NOMO-1 treated with dmso at 0.1 percent for 144 hours (cell line): Measurements from ENCODE around the gene SPDEF.

Source experiments
- DNase-seq: peaks from one replicate; lab custom pipeline; 2025; ENCODE audit not compliant: unreplicated experiment; lab: John Stamatoyannopoulos, UW

Gene SPDEF

DNA sequence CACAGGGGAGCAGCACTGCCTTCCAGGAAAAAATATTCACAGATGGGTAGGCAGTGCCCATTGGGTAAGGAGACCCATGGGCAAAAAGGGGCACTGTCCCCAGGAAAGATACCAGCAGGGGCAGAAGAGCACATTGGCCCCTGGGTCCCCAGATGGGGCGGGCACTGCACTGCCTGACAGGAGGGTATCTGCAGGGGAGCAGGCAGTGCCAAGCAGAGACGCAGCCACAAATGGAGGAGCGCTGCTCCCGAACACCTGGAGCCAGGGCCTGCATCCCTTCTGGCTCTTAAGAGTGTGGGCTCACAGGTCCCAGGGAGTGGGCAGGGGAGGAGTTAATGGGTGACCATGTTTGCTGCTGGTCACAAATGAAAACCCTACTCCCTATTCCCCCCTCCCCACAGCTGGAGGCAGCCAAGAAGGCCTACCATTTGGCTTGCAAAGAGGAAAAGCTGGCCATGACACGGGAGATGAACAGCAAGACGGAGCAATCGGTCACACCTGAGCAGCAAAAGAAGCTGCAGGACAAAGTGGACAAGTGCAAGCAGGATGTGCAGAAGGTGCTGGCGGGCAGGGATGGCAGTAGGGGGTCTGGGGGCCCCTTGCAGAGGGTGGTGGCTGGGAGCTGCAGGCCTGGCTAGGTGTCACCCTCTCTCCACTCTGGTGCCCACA, 27.0 kb downstream of the SPDEF start:
- DNase-seq = no peak

DNA sequence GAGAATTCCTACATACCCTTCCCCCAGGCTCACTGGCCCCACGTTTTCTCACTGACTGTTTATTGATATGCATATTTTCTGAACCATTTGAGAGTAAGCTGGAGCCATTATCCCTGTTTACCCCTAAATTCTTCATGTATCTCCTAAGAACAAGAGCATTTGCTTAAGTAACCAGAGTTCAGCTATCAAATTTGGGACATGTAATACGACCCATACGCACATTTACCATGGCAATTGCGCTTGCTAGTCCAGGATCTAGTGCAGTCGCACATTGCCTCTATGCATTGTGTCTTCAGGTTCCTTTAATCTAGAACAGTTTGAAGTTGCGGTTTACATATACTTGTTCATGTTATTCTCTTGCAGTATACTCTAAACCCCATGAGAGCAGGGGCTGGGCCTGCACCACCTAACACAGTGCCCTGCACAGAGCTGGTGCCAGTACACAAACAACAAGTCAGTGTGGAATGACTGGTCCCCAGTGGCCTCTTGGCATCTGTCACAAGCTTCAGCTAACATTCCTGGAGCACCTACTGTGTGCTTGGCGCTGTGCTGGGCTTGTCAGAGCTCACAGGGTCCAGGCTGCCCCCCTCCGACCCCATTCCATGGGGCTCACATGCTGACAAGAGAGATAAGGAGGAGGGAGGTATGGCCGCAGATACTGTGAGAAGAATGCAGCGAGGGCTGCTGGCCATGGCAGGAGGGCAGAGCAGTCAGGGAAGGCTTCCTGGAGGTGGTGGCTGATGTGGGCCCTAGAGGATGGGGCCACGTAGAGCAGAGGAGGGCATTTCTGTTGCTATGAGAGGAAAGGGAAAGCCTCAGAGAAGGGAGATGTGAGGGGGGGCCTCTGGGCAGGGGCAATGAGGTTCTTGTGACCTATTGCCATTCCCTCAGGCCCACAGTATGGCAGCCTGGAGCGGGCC, 28.1 kb downstream of the SPDEF start:
- DNase-seq = no peak

DNA sequence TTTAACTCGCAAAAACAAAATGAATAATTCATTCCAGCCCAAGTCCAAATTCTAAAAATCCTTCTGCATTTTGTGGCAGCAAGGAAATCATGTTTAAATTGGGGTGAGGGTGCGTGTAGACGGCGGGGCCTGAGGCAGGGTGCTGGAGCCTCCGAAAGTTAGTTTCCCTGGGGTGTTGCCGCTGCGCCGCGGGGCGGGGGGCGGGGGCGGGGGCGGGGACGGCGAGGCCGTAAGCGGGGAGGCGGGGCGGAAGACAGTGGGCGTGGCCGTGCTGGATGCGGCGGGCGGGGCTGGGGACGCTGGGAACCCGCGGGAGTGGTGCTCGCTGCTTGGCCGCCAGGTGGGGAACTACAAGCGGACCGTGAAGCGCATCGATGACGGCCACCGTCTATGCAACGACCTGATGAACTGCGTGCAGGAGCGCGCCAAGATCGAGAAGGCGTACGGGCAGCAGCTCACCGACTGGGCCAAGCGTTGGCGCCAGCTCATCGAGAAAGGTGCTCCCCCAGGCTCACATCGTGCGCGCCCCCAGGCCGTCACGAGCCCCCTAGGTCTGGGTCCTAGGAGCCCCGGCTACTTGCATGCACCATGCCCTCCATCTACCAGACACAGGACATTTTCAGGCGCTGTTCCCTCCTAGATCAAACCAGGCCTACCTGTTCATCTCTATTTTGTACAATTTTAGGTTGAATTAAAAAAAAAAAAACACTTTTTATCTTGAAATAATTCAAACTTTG, 29.0 kb downstream of the SPDEF start:
- DNase-seq = peak; percentile 87

DNA sequence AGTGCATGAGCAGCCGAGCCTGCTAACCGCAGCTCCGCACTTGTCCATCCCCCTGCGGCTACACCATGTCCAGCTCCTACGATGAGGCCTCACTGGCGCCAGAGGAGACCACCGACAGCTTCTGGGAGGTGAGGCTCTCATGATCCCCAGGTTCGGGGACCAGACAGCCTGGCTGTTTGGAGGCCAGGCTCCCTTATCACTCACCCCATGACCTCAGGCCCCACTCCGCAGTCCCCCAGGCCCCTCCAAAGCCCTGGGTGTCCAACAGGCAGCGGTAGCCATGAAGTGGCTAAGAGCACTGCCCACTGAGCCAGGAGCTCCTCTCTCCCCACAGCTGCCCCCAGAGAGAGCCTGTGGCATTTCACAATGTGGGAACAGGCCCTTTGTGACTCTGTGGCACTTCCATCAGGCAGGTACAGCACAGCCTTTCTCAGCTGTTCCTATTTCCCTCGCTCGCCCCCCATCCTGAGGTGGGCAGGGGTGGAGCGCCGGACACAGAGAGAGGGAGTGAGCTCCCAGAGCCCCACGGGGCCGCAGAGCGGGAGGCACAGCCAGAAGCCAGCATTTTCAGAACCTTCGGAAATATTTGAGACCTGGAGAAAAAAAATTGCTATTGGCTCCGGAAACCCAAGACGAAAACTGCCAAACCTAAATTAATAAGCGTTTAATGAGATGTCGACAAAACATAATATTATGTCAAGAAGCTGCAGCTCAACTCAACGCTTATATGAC, 29.7 kb downstream of the SPDEF start:
- no peak for DNase-seq

DNA sequence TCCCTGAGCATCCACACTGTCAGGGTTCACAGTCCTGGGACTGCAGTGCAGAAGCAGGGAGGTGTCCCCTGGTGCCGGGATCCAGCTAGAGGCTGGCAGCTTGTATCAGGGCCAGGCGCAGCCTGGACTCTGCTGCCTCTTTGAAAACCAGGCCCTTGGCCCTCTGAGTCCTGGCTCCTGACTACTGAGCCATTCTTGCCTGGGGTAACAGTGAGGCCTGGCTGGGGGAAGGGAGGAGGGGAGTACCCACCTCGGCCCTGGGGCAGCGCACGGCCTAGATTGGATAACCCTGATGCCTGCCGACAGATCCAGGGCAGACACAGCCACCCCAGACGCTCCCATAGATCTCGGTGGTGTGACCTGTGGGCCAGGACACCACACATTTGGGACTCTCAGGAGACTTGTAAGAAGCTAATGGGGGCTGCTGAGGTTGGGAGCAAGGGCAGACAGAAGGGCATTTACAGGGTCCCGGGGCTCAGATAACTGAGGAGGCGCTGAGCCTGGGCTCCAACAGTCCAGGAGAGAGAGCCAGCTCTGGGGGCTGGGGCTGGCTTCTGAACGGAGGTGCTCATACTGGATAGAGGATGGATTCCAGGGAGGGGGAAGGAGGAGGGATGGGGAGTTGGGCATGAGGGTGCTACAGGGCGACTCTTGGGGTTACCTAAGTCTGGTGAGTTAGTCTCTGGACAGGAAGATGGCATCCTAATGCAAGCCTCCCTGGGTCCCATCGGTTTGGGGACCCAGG, 30.5 kb downstream of the SPDEF start:
- no peak for DNase-seq

DNA sequence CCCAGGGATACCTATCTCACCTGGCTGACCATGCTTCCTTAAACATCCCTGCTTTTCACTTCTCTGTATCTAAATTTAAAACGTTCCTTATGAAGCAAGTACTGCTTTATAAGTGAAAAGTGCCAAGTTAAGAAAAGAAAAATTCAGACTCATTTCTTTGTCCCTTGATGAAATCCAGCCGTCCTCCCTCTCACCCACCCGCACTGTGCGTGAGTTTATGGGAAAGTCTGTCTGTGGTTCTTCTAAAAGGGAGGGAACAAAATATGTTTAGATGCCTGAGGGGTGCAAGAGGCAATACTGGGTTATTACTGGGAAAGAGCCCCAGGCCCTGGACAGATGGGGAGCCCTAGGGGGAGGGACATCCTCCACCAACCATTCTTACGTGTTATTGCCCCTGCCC, 31.2 kb downstream of the SPDEF start:
- no peak for DNase-seq

DNA sequence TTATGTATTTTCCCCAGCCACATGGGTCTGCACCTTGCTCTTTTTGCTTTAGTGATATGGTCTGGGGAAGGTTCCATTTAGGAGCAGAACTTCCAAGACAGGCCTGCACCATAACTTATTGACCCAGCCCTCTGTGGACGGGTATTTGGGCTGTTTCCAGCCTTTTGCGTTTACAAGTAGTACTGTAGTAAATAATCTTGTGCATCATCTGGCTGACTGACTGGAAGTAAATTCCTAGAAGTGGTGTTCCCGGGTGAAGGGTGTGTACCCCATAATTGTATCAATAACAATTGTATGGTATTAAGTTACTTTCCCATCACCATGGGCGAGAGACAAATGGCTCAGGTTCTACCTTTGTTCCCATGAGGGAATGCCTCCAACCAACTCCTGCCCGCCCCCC, 31.6 kb downstream of the SPDEF start:
- DNase-seq = no peak

DNA sequence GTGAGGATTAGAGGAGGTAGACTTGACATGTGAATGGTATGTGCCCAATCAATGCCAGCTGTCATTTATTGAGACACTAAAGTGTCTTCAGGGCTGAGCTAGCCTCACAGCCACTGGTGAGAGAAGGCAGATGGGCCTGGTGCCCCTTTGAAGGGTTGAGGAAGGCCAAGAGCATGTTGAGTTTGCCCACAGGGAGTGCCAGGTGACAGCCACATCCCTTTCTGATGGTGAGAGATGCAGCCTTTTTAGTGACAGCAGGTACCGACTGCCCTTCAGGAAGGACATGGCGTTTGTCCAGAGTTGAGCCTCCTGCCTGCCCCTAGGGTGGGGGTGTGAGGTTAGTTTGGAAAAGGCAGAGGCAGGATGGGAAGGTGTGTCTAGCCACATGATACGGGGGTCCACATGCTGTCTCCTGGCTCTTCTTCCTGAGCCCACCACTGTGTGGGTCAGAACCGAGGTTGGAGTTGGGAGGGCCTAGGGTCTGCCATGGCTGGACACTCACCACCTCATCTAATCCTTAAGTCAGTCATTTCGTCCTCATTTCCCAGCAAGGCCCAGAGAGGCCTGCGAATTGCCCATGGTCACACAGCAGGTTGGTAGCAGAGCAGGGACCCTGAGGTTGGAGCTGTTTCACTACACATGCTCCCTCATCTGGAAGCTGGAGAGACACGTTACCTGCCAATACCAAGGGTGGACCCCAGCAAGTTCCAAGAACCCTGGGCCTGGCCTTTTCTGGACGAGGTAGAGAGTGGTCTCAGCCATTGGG, 32.5 kb downstream of the SPDEF start:
- no peak for DNase-seq

DNA sequence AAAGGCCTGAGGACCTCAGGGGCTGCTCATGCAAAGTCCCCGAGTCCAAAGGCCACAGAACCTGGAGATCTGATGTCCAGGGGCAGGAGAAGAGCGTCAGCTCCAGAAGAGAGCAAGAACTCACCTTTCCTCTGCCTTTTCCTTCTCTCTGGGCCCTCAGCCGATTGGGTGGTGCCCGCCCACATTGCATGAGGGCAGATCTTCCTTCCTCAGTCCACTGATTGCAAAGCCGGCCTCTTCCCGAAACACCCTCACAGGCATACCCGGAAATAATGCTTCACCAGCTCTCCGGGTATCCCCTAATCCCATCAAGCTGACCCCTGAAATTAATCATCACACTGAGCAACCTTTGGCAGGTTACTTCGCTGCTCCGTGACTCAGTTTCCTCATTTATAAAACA, 33.4 kb downstream of the SPDEF start:
- no peak for DNase-seq

DNA sequence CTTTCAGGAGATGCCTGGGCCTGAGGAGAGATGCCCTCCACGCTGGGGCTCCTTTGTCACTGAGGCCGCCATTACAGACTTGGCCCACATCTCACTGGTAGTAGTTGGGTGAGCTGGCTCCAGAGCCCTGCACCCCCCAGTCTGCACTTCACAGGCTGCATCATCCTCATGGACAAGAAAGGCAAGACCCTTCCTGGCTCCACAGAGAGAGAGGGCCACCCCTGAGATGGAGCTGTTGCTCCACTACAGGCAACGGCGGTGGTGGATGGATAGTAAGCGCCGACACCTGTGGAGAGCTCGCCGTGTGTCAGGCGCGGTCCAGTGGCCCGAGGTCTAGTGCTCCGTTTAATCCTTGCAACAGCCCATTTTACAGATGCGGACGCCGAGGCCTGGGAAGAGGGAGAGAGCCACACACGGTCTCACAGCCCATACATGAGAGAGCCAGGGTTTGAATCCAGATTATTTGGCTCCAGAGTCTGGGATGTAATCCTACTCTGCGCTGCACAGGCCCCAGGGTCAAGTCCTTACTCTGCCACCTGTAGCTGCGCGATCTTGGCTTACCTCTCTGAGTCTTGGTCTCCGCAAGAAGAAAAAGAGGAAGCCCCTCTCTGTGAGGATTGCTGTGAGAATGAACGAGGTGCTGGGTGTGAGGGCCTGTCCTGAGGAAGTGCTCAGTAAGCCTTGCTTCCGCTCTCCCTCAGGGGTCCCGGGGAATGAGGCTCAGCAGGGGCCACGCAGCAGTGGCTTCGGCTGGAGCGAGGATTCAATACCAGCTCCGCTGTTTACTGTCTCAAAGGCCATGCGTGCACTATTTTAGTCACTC, 34.5 kb downstream of the SPDEF start:
- peak; percentile 33 for DNase-seq

DNA sequence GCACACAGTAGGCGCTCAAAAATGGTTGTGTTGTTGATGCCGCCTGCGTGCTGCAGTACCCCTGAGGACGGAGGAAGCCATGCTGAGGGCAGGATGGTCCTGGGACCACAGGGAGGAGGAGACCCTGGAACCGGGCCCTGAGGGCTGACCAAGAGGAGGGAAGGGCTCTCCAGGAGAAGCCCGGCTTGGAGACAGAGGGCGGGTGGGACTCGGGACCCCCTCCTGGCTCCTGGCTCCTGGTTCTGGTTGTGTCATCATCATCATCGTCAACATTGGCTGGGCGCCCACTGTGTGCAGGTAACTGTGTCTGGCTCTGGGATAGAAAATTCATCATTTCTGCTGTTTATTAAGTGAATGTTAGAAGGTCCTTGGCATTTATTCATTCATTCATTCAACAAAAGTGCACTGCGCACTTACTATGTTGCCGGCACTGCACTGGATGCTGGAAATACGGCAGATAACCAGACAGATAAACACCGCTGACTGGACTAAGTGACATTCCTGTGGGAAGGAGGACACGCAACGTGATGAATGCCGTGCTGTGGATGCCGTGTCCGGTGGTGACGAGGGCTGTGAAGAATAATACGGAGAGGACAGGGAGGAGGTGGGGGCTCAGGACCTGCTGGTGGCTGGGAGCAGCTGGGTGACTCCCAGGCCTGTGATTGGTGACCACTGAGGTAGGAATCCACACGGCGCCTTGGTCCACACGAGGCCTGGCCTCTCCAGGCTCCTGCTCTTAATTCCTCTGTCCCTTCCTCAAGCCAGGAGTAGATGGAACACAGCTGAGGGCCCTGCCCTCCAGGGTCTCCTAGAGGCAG, 35.3 kb downstream of the SPDEF start:
- DNase-seq = no peak

DNA sequence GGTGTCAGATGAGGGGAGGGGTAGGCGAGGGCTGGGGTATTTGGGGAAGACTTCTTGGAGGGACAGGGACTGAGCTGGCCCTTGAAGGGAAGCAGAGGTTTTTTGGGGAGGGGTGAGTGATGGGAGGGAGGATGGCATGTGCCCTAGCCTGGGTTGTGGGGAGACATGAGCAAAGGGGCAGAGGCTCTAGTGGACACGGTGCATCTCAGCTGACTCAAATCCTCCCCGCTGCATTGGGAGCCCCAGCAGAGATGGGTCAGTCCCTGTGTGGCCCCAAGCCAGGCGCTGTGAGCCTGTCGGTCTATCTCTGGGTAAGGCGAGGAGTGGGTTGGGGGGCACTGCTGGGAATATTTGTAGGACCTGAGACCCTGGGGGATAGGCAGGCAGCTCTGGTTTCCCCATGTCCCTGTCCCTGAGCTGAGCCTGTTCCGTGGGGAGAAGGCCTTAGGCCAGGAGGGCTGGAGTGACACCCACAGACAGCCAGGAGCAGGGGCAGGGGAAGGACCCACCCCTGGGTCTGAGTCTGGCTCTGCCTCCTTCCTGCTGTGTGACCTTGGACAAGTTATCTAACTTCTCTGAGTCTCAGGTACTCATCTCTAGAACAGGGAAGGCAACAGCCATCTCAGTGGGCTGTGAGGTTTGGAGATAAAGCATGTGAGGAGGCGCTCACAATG, 36.0 kb downstream of the SPDEF start:
- DNase-seq = no peak

DNA sequence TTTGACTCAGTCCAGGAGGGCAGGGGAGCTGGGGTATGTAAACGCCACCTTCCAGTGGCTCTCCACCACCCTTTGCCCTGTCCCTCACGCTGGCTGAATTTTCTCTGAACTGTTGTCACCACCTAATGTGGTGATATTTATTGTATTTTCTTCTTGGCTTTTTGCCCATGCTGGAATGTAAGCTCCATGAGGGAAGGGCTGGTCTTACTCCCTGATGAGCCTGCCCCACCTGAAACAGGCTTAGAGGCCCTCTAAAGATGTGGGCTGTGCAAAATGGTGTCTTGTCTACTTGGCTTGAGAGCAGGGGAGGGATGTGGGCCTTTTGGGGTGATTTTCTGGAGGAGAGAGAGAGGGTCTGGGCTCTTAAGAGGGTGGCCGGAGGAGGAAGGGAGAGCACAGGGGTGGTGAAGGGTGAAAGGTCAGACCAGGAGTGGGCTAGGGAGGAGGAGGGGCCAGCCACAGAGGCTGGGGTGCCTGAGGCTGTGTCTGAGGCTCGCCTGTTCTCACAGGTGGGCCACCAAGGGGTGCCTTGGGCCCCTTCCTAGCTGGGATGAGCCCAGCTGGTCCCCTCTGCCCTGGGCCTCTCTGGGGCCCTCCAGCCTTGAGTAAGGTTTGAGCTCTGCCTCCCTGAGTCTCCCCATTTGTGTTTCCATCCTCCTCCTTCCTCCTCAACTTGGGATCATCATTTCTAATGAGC, 37.3 kb downstream of the SPDEF start:
- no peak for DNase-seq

DNA sequence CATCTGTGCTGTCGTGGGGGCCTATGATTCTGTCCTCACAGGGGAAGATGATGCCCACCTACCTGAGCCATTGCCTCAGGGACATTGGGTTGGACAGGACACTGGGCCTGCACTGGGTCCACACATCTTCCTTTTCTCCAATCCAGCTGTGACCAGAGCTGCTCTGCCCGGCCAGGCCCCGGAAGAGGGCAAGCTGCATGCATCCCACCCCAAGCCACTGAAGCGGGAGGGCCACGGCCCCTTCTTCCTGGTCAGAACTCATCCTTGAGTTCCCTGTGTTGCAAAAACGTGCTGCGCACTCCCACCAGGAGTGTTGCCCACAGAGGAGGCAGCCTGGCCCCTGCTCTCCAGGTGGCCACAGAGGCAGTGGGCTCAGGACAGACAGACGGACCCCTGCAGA, 38.2 kb downstream of the SPDEF start:
- DNase-seq = no peak

DNA sequence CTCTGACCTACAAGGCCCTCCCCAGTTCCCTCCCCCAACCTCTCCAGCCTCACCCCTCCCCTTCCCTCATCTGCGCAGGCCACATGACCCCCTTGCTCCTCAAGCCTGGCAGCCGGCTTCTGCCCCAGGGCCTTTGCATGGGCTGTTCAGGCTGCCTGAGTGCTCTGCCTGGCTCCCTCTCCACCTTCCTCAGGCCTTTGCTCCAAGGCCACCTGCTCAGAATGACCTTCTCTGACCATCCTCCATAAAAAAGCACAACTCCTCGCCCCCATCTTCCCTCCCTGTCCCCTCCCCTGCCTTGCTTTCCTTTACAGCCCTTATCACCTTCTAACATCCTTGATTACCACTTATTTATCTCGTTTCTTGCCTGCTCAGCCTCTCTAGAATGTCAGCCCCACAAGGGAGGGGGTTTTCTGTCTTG, 38.7 kb downstream of the SPDEF start:
- DNase-seq = no peak

DNA sequence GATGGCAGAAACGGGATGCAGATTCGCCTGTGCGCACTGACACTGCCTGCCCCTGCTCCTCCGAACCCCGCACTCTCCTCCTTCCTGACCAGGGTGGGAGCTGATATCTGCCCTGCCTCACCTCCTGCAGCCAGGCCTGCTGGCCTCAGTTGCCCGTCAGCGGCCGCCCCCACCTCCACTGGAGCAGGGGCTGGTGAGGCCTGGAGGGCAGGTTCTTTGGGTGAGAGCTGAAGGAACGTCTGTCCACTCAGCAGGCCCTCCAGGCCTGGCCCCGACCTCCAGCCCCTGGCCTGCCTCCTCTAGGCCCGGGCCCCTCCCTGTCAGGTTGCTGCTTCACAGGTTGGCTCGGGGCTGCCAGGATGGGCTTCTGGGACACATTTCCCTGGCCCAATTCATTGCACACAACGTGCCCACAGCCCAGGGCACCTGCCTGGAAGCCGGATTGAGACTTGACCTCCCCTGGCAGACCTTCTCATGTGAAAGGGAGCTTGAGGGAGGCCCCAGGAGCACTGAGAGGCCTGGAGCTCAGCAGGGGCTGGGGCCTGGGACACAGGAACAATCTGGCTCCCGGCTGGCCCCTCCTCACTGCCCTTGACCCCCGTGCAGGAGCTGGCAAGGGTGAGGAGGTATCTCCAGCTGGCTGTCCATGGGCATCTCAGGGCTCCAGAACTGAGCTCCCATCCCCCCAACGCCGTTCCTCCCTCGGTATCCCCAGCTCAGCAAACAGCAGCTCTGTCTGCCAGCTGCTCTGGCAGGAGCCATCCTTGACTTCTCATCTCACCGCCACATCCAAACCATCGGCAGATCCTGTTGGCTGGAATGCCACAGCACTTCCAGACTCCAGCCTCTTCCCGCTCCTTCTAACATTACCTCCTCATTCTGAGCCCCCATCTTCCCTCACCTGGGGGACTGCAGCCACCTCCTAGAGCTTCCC, 39.5 kb downstream of the SPDEF start:
- DNase-seq = no peak
